Omental fat pad (tissue), 4 donors: ENCODE results near the gene SLC19A1. TPM values are rescaled to one million over a fixed set of nuclear protein-coding genes. Genes with fewer than 3 reads are reported as not detected.

Experiments
- ATAC-seq: fragments of 150-250 bp; one replicate; pipeline ENCODE4 v1.9.1; 2016; ENCODE audit warnings: mild to moderate bottlenecking, moderate library complexity; ENCODE audit not compliant: low FRiP score
- DNase-seq: peaks from one replicate; pipeline ENCODE4 v3.0.0-alpha.2; 2019; ENCODE audit warnings: low spot score
- total RNA-seq, 4 donors: library from RNA; depleted of rRNA; stranded (reverse); fragments of >200 nt; gene quantifications; one replicate each; pipeline ENCODE4 v1.1.0, GENCODE V29; 2016
- TF ChIP-seq, protein P1 (sequence below), 3 donors: fragments of 450-650 bp; IDR thresholded peaks; one replicate each; pipeline ENCODE4 v1.5.1; 2016 to 2017; ENCODE audit warnings: antibody characterized with exemption in 3 of 3, mild to moderate bottlenecking in 3 of 3, moderate library complexity in 2 of 3

Gene SLC19A1
- total RNA-seq, 4 donors from 2014 or later = 5.8 to 18.6 (median 14.6) TPM

DNA sequence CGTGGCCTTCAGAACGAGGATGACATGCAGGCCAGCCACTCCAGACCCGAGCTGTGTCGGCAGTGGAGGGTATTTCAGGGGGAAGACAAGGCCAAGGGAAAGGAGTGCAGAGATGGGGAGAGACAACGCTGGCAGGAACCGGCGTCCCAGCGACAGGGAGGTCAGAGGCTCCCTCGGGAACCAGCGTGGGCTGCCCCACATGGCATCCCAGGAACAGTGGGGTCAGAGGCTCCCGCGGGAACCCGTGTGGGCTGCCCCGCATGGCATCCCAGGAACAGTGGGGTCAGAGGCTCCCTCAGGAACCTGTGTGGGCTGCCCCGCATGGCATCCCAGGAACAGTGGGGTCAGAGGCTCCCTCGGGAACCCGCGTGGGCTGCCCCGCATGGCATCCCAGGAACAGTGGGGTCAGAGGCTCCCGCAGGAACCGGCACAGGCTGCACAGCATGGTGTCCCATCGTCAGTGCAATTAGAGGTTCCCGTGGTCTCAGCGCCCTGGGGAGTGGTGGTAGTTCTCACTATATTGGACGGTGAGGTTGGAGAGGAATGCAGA lies 43.0 kb downstream of the SLC19A1 start:
- no peak for DNase-seq
- ATAC-seq = no peak
- TF ChIP-seq, protein P1, sequence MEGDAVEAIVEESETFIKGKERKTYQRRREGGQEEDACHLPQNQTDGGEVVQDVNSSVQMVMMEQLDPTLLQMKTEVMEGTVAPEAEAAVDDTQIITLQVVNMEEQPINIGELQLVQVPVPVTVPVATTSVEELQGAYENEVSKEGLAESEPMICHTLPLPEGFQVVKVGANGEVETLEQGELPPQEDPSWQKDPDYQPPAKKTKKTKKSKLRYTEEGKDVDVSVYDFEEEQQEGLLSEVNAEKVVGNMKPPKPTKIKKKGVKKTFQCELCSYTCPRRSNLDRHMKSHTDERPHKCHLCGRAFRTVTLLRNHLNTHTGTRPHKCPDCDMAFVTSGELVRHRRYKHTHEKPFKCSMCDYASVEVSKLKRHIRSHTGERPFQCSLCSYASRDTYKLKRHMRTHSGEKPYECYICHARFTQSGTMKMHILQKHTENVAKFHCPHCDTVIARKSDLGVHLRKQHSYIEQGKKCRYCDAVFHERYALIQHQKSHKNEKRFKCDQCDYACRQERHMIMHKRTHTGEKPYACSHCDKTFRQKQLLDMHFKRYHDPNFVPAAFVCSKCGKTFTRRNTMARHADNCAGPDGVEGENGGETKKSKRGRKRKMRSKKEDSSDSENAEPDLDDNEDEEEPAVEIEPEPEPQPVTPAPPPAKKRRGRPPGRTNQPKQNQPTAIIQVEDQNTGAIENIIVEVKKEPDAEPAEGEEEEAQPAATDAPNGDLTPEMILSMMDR (IDR thresholded peaks at IDR 0.05) = no peak

DNA sequence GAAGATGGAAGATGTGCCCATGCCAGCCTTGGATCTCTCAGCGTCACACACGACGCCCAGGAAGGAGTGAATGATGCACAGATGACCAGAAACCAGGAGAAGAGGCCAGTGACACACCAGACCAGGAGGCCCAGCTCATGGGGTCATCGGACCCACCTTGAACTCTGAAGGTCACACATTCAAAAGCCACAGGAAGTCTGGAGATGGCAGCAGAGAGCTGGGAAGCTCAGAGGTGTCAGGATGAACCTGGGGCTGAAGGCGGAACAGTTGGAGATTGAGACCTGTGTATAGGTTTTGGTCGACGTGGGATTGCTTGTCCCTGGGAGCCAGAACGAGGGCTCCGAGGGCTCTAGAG lies 43.6 kb downstream of the SLC19A1 start:
- TF ChIP-seq, protein P1 (IDR thresholded peaks at IDR 0.05) = no peak
- DNase-seq (no peak), ATAC-seq (no peak)

DNA sequence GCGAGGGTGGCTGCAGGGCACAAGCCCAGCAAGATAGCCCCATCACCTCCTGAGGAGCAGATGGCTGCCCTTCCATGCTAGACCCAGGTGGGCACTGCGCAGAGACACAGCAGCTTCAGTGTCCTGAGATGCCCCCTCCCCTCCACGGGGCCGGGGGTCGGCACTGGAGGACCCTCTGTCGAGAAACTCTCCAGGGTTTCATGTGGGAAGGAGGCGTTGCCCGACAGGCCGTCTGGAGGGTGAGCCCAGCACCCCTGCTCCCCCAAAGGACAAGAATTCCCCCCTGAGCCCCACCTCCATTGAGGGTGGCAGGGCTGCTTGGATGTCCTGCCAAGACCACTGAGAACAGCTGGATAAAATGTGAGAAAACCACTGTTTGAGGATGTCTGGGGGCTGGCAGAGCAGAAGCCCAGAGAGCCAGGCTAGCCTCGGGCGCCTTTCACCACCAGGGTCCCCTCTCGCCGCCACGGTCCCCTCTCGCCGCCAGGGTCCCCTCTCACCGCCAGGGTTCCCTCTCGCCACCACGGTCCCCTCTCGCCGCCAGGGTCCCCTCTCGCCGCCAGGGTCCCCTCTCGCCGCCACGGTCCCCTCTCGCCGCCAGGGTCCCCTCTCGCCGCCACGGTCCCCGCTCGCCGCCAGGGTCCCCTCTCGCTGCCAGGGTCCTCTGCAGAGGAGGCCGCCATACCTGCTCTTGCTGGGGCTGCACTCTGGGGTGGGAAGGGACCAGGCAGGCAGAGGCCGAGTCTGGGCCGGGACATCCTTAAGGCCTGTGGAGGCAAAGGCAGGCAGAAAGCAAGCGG lies 44.2 kb downstream of the SLC19A1 start:
- TF ChIP-seq, protein P1 (IDR thresholded peaks at IDR 0.05) = no peak
- ATAC-seq (no peak), DNase-seq (no peak)

DNA sequence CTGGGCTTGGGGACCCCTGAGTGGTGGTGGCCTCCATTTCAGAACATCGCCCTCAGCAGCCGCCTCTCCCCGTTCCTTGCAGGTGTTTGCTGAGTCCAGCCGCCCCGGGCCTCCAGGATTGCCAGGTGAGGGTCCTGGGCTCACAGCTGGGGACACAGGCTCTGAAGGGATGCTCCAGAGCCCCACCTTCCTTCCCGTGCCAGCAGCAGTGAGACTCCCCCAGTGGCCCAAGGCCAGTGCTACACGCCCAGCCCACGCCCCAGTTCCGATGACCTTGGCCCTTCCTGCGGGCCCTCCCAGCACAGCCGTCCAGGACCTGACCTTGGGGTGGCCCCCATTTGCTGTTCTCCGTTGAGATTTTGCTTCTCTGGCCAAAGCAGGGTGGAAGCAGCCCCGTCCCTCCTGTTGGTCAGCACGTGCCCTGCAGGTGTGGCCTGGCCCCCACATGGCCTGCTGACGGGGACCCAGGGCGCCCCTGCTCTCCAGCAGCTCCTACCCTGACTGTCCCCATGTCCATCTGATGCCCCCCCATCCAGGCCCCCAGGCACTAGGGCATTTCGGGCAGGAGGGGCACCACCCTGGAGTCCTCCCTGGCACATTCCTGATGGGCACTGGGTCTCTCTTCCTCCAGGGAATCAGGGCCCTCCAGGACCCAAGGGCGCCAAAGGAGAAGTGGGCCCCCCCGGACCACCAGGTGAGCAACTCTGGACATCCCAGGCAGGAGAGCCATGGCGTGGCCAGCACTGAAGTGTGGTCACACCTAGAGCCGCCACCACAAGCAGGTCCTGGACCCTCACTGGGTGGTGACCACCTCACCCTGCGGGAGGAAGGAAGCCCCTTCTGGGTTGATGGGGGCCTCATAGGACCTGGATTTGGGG lies 45.0 kb downstream of the SLC19A1 start:
- DNase-seq = no peak
- TF ChIP-seq, protein P1 (IDR thresholded peaks at IDR 0.05) = no peak

DNA sequence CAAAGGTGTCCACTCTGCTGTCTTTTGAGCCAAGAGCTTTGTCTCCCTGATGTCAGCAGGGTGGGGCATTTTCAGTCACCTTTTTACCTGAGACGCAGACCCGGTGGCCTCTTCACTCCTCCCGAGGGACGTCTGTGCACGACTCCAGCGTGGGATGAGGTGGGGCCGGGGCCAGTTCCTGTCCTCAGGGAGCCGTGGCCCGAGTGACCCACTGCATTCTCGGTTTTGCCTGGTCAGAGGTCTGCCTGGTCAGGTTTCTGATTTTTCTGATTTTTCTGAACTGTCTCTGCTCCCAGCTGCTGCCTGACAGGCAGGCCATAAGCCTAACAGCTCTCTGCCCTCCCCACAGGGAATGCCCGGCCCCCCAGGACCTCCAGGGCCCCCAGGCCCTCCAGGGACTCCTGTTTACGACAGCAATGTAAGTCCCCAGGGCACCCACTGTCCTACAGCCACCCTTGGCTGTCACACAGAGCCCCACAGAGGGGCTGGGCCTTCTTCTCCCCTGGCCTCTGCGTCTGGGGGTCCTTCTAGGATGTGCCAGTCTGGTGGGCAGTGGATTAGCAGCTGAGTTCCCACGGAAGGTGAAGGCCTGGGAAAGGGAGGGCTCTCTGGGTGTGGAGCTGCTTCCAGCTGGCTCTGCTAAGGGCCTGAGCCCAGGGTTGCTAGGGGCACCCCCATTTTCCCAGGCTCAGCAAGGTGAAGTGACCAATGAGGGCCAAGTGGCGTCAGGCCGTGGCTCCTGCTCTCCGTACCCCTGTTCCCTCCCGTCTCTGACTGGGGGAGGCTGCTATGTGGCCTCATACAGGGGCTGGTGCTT lies 45.9 kb downstream of the SLC19A1 start:
- DNase-seq (no peak), ATAC-seq (no peak)
- TF ChIP-seq, protein P1 (IDR thresholded peaks at IDR 0.05) = no peak

More for the DNA sequence above, 45.0 kb downstream of the SLC19A1 start:
- ATAC-seq = no peak

DNA sequence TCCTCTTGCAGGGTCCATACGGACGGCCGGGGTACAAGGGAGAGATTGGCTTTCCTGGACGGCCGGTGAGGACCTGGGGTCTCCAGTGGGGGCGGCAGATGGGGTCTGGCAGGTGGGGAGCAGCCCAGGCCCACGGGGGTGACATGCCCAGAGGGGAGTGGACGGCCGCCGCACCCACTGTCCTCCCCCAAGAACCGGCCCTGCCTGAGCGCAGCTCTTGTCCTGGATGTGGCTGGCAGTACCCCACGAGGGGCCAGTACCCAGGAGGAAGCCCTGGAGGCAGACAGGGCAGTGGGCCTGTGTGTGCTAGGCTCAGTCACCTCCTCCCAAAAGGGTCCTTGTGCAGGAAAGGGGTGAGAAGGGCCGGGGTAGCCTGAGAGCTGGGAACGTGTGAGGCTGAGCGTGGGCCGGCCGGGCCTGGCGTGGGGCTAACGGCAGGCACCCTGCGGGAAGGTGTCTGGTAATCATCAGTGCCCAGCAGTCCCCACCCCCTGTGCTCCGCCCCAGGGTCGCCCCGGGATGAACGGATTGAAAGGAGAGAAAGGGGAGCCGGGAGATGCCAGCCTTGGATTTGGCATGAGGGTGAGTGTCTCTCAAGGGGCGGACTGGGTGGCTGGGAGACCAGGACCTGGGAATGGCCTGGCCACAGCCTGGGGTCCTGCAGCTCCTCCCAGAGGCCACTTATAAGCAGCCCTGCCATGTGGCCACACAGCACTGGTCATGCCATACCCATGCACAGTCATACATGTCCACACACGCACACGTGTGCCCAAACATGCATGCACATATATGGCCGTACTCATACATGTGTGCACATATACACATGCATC lies 47.2 kb downstream of the SLC19A1 start:
- ATAC-seq = no peak
- TF ChIP-seq, protein P1 (IDR thresholded peaks at IDR 0.05) = no peak
- no peak for DNase-seq
